DND-41 (cell line): ENCODE results near the gene FLRT3.

ENCODE experiments used
- ATAC-seq: fragments of 200-7000 bp; cut with Tn5 transposase; 3 replicates; pipeline ENCODE4 v1.9.1; 2021; ENCODE audit warnings: low read depth; ENCODE audit not compliant: insufficient read depth
- DNase-seq: peaks from one replicate; pipeline ENCODE4 v3.0.0-alpha.2; 2020
- H2AFZ ChIP-seq: 2 replicates; pipeline ENCODE4 v1.6.0; 2012; ENCODE audit warnings: low read depth, low read length
- H3K27ac ChIP-seq: 2 replicates; pipeline ENCODE4 v1.5.1; 2012; ENCODE audit warnings: low read length, inconsistent platforms
- H3K27me3 ChIP-seq: fragments of 200-600 bp; sonication (generic); 2 replicates; pipeline ENCODE4 v1.6.0; 2012; ENCODE audit warnings: low read length, mild to moderate bottlenecking, inconsistent platforms; ENCODE audit not compliant: insufficient read depth, poor library complexity
- H3K36me3 ChIP-seq: 2 replicates; pipeline ENCODE4 v1.5.1; 2012; ENCODE audit warnings: low read length, inconsistent platforms; ENCODE audit not compliant: insufficient read depth
- H3K4me1 ChIP-seq: 2 replicates; pipeline ENCODE4 v1.5.1; 2012; ENCODE audit warnings: mild to moderate bottlenecking, low read length; ENCODE audit not compliant: insufficient read depth
- H3K4me2 ChIP-seq: 2 replicates; pipeline ENCODE4 v1.6.0; 2012; ENCODE audit warnings: mild to moderate bottlenecking, moderate library complexity, low read length, inconsistent platforms; ENCODE audit not compliant: insufficient read depth
- H3K4me3 ChIP-seq, 2 experiments: fragments of 200-600 bp in 1 of 2; shearing (Covaris generic) in 1 of 2; 2 replicates each; pipeline ENCODE4 v1.5.1; 2012 to 2016; ENCODE audit warnings: inconsistent platforms in 2 of 2, low read length in 2 of 2, mild to moderate bottlenecking in 2 of 2, low read depth in 1 of 2, moderate library complexity in 1 of 2
- H3K79me2 ChIP-seq: 2 replicates; pipeline ENCODE4 v1.6.0; 2012; ENCODE audit warnings: low read length, inconsistent platforms; ENCODE audit not compliant: insufficient read depth
- H3K9ac ChIP-seq: 2 replicates; pipeline ENCODE4 v1.6.0; 2012; ENCODE audit warnings: low read depth, mild to moderate bottlenecking, inconsistent platforms, low read length, moderate library complexity
- H3K9me3 ChIP-seq: 2 replicates; pipeline ENCODE4 v1.5.1; 2012; ENCODE audit warnings: low read length, moderate library complexity, mild to moderate bottlenecking, inconsistent platforms; ENCODE audit not compliant: insufficient read depth, severe bottlenecking
- H4K20me1 ChIP-seq: 2 replicates; pipeline ENCODE4 v1.6.0; 2012; ENCODE audit warnings: low read length; ENCODE audit not compliant: insufficient read depth
- CTCF ChIP-seq: IDR thresholded peaks from 2 replicates; pipeline ENCODE4 v1.5.1; 2012; ENCODE audit warnings: borderline replicate concordance, low read length, moderate library complexity, mild to moderate bottlenecking; ENCODE audit not compliant: poor library complexity, severe bottlenecking; ENCODE audit errors: extremely low read depth
- EZH2 ChIP-seq: IDR thresholded peaks from 3 replicates; pipeline ENCODE4 v1.6.1; 2012; ENCODE audit warnings: borderline replicate concordance, low read depth, mild to moderate bottlenecking, moderate library complexity, low read length, inconsistent platforms; ENCODE audit not compliant: severe bottlenecking

FLRT3 gene

GRCh38 chr20:14299831-14300230, 37.6 kb downstream of the FLRT3 start:
- Histone ChIP-seq H3K27me3 (peaks cover 4% of the 10 kb centered on the region), H3K4me3 (no peak overlapping the region), H2AFZ (no peak overlapping the region), H3K79me2 (no peaks in the 10 kb centered on the region), H3K27ac (no peak overlapping the region), H3K9me3 (no peaks in the 10 kb centered on the region), H3K4me1 (no peaks in the 10 kb centered on the region), H3K36me3 (no peaks in the 10 kb centered on the region), H3K9ac (no peak overlapping the region), H3K4me2 (no peak overlapping the region), H4K20me1 (no peaks in the 10 kb centered on the region)
- DNase-seq (no peak), ATAC-seq (no peak)
- no peak for TF ChIP-seq CTCF
- no peak for TF ChIP-seq EZH2

GRCh38 chr20:14295770-14296309, 41.6 kb downstream of the FLRT3 start:
- Histone ChIP-seq H3K27ac (no peak overlapping the region), H3K27me3 (peaks cover 12% of the 10 kb centered on the region), H3K36me3 (no peaks in the 10 kb centered on the region), H3K79me2 (no peaks in the 10 kb centered on the region), H3K9ac (no peak overlapping the region), H3K4me2 (no peak overlapping the region), H2AFZ (no peak overlapping the region), H3K9me3 (no peaks in the 10 kb centered on the region), H3K4me1 (no peaks in the 10 kb centered on the region), H4K20me1 (no peaks in the 10 kb centered on the region), H3K4me3 (no peak overlapping the region)
- ATAC-seq (no peak), DNase-seq (no peak)
- no peak for TF ChIP-seq EZH2
- TF ChIP-seq CTCF: no peak

- H3K4me2 ChIP-seq: no peak overlapping the region
- H3K9ac ChIP-seq: no peak overlapping the region
- peaks cover 12% of the 10 kb centered on the region for H3K27me3 ChIP-seq
- ATAC-seq (no peak), DNase-seq (no peak)
- no peaks in the 10 kb centered on the region for H3K9me3 ChIP-seq
- no peak overlapping the region for H2AFZ ChIP-seq
- H3K4me1 ChIP-seq: no peaks in the 10 kb centered on the region
- no peaks in the 10 kb centered on the region for H3K36me3 ChIP-seq
- no peaks in the 10 kb centered on the region for H3K79me2 ChIP-seq
- H3K4me3 ChIP-seq: no peak overlapping the region
- H3K27ac ChIP-seq: no peak overlapping the region
- no peaks in the 10 kb centered on the region for H4K20me1 ChIP-seq
- TF ChIP-seq CTCF (no peak), EZH2 (no peak)
These were observed 42.2 kb downstream of the FLRT3 start for GRCh38 chr20:14295238-14295637.

- Histone ChIP-seq H3K79me2 (no peaks in the 10 kb centered on the region), H3K27me3 (peaks cover 16% of the 10 kb centered on the region), H3K36me3 (no peaks in the 10 kb centered on the region), H4K20me1 (no peaks in the 10 kb centered on the region), H3K9ac (no peak overlapping the region), H3K9me3 (no peaks in the 10 kb centered on the region), H3K4me1 (no peaks in the 10 kb centered on the region), H3K4me3 (no peak overlapping the region), H3K27ac (no peak overlapping the region), H3K4me2 (no peak overlapping the region), H2AFZ (no peak overlapping the region)
- ATAC-seq (no peak), DNase-seq (no peak)
- TF ChIP-seq CTCF (no peak), EZH2 (no peak)
These were observed 45.9 kb downstream of the FLRT3 start for GRCh38 chr20:14291502-14291901.
